Measurements from ENCODE around the gene FZD1.

- no peak for TF ChIP-seq CTCF (IDR thresholded peaks at IDR 0.05; ENCODE audit: insufficient read depth, low read depth, low read length)
- no peak for TF ChIP-seq EZH2 (IDR thresholded peaks at IDR 0.05; ENCODE audit: insufficient read depth, low read length)
Measured at GRCh38 chr7:91249506-91250233, 14.6 kb upstream of the FZD1 start.

All from astrocyte (in vitro differentiated cells and primary cell).